Effector memory CD4-positive, alpha-beta T cell (primary cell): Measurements from ENCODE around the gene CDK17.

Source experiments
- DNase-seq, 3 donors: peaks; one replicate each; pipeline ENCODE4 v3.0.0-alpha.2; 2020
- H3K27ac ChIP-seq: 2 replicates; pipeline ENCODE4 v1.7.0; 2013; ENCODE audit warnings: mild to moderate bottlenecking, low read length, moderate library complexity; ENCODE audit not compliant: insufficient read depth, poor library complexity, severe bottlenecking
- H3K27me3 ChIP-seq: replicated peaks from 2 replicates; pipeline ENCODE4 v1.7.0; 2013; ENCODE audit warnings: mild to moderate bottlenecking, low read length; ENCODE audit not compliant: insufficient read depth, control insufficient read depth, poor library complexity, severe bottlenecking
- H3K36me3 ChIP-seq: 2 replicates; pipeline ENCODE4 v1.7.0; 2013; ENCODE audit warnings: mild to moderate bottlenecking, low read length, moderate library complexity; ENCODE audit not compliant: control insufficient read depth, insufficient read depth
- H3K4me1 ChIP-seq: 2 replicates; pipeline ENCODE4 v1.7.0; 2013; ENCODE audit warnings: low read length, mild to moderate bottlenecking; ENCODE audit not compliant: control insufficient read depth, insufficient read depth, poor library complexity, severe bottlenecking
- H3K4me3 ChIP-seq: 2 replicates; pipeline ENCODE4 v1.7.0; 2013; ENCODE audit warnings: low read length, low read depth, mild to moderate bottlenecking; ENCODE audit not compliant: insufficient read depth, poor library complexity, severe bottlenecking
- H3K9me3 ChIP-seq: 2 replicates; pipeline ENCODE4 v1.7.0; 2013; ENCODE audit warnings: mild to moderate bottlenecking, low read length, moderate library complexity; ENCODE audit not compliant: control insufficient read depth

CDK17 gene

GRCh38 chr12:96261557-96261956 lies 138.7 kb downstream of the CDK17 start:
- H3K9me3 ChIP-seq: no peaks in the 10 kb centered on the region
- H3K4me1 ChIP-seq: no peaks in the 10 kb centered on the region
- no peak overlapping the region for H3K4me3 ChIP-seq
- H3K27ac ChIP-seq: no peak overlapping the region
- H3K27me3 ChIP-seq: no peaks in the 10 kb centered on the region
- peaks cover 33% of the 10 kb centered on the region for H3K36me3 ChIP-seq
- DNase-seq: no peak

DNA sequence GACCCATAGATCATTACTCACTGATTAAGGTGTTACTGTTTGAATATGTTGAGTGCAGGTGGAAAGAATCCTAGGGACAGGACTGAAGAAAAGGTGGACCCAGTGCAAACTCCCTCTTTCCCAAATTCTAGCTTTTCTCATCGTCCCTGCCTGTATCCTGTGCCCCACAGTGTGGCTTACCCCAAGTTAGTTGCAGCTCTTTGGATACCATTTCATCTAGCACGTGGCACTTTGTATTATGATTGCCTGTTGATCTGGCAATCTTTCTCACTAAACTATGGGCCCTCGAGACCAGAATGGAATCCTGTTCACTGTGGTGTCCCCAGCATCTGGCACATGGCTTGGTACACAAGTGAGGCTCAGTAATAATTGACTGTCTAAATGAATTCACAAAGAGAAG lies 139.6 kb downstream of the CDK17 start:
- no peaks in the 10 kb centered on the region for H3K4me1 ChIP-seq
- H3K4me3 ChIP-seq: no peak overlapping the region
- peaks cover 33% of the 10 kb centered on the region for H3K36me3 ChIP-seq
- no peak overlapping the region for H3K27ac ChIP-seq
- H3K9me3 ChIP-seq: no peaks in the 10 kb centered on the region
- DNase-seq: no peak
- H3K27me3 ChIP-seq: no peaks in the 10 kb centered on the region

GRCh38 chr12:96260231-96260630 lies 140.0 kb downstream of the CDK17 start:
- Histone ChIP-seq H3K9me3 (no peaks in the 10 kb centered on the region), H3K27ac (no peak overlapping the region), H3K4me1 (no peaks in the 10 kb centered on the region), H3K27me3 (no peaks in the 10 kb centered on the region), H3K4me3 (no peak overlapping the region), H3K36me3 (peaks cover 35% of the 10 kb centered on the region)
- no peak for DNase-seq

DNA sequence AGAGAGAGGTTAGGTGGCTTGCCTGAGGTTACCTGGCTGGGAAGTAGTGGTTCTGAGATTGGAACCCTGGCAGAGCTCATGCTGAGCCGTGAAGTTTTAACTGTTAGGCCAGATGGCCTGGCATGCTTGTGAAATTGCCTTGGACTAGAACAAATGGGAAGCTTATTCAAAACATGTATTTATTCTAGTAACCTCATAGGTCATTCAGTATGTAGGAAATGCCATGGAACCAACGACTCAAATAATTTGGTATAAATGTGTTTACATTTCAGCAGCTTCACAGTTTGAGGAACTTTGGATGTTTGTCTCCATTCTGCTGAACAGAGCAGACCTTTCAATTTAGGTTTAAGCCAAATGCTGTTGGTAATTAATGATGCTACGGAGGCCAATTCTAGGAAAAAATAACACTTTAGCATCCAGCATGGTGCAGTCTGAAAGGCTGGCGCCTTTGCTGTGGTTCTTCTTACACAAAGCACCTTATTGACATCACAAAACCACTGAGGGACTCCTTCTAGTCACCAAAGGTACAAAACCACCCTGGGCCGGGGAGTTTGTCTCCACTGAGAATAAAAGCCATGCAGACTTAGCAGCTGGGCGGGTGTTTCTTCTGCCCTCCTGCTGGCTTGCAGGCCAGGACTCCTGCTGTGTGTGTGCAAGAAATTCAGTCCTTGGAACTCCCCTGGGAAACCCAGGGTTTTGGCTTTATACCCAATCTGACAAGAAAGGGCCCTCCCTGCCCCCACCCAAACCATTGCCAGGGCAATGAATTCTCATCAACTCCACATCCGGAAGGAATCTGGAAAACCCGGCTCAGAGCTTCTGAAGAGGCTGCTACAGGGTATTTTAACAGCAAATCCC lies 141.9 kb downstream of the CDK17 start:
- Histone ChIP-seq H3K27me3 (no peaks in the 10 kb centered on the region), H3K4me1 (peaks cover 4% of the 10 kb centered on the region), H3K9me3 (no peaks in the 10 kb centered on the region), H3K36me3 (peaks cover 37% of the 10 kb centered on the region), H3K27ac (no peak overlapping the region), H3K4me3 (no peak overlapping the region)
- no peak for DNase-seq

DNA sequence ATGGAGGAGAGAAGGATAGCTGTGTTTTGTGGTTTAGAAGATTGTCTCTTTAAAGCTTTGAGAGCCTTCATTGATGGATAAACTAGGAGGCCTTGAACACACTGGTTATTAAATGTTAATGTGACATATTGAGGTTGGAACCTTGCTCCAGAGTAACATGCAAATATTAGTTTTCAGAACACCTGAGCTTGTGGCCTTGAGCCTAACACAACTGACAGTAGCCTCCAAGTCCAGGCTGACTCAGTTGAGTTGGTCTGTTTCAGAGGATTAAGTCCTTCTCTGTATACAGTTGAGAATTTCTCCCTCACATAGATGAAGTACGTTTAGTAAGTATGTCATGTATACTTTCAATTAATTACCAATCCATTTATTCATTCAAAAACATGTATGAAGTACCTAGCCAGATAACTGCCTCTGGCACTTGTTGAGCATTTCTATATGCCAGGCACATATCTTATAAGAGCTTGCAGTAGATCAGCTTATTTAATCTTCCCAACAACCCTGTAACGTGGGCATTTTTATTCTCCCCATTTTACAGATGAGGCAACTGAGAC lies 142.6 kb downstream of the CDK17 start:
- Histone ChIP-seq H3K9me3 (no peaks in the 10 kb centered on the region), H3K27ac (no peak overlapping the region), H3K4me3 (no peak overlapping the region), H3K4me1 (peaks cover 4% of the 10 kb centered on the region), H3K27me3 (no peaks in the 10 kb centered on the region), H3K36me3 (peaks cover 35% of the 10 kb centered on the region)
- no peak for DNase-seq

DNA sequence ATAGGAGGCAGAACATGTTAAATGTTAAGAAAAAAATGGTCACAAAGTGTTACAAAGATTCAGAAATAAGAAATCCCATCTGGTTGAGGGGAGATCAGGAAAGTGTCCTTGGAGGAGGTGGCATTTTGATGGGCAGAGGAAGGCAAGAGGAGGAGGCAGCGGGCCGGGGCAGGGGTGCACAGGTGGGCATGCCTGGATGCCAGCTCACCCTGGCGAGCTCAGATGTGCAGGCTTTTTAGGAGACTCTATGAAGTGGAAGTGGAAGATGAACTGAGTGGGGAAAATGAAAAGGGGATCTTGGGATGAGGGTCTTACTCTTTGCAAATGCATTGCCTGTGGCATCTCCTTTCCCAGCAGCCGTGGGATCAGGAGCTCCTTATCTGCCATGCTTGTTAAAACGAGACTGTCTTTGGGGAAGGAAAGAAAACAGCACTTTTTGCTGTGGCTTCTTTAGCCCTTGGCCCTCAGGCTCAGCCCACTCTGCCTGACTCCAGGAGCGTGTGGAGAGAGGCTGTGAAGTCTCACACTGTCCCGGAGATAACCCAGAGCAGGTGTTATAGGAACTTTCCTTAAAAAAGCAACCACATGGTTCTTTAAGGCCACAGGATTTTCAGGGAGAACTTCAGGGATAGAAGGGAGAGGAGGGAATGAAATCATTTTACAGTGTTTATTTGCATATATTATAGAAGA lies 143.4 kb downstream of the CDK17 start:
- no peak overlapping the region for H3K4me3 ChIP-seq
- no peak for DNase-seq
- H3K27me3 ChIP-seq: no peaks in the 10 kb centered on the region
- peaks cover 4% of the 10 kb centered on the region for H3K4me1 ChIP-seq
- no peaks in the 10 kb centered on the region for H3K9me3 ChIP-seq
- peaks cover 34% of the 10 kb centered on the region for H3K36me3 ChIP-seq
- H3K27ac ChIP-seq: no peak overlapping the region

GRCh38 chr12:96255077-96255476 lies 145.2 kb downstream of the CDK17 start:
- DNase-seq: no peak
- Histone ChIP-seq H3K27me3 (no peaks in the 10 kb centered on the region), H3K4me3 (no peak overlapping the region), H3K9me3 (no peaks in the 10 kb centered on the region), H3K4me1 (peaks cover 4% of the 10 kb centered on the region), H3K27ac (no peak overlapping the region), H3K36me3 (peaks cover 38% of the 10 kb centered on the region)

DNA sequence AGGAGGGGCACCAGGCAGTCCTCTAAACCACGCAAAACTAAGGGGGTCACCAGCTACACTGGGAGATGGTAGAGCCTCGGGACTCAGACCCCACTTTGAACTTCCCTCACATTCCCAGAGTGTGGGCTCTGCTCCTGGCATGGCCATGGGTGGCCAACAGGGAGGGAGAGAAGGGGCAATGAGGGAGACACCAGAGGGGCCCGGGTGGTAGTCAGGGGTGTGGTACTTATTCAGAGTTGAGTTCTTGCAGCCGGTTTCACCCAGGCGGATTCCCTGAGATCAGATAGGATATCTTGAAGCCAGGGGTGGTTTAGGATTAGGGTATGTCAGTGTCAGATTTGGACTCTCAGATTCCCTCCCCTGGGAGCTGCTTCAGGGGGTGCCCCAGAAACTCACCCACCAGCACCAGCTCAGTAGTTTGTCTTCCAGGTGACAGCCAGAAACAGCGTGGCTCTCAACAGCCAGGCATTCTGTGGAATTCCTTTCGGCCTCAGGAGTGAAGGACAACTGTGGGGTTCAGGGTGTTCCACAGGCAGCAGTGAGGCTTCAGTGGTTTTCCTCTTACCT lies 150.0 kb downstream of the CDK17 start:
- DNase-seq: no peak
- H3K27ac ChIP-seq: peak overlapping the region; percentile 14
- H3K36me3 ChIP-seq: peaks cover 66% of the 10 kb centered on the region
- no peak overlapping the region for H3K4me3 ChIP-seq
- no peaks in the 10 kb centered on the region for H3K27me3 ChIP-seq
- H3K9me3 ChIP-seq: no peaks in the 10 kb centered on the region
- peaks cover 11% of the 10 kb centered on the region for H3K4me1 ChIP-seq

DNA sequence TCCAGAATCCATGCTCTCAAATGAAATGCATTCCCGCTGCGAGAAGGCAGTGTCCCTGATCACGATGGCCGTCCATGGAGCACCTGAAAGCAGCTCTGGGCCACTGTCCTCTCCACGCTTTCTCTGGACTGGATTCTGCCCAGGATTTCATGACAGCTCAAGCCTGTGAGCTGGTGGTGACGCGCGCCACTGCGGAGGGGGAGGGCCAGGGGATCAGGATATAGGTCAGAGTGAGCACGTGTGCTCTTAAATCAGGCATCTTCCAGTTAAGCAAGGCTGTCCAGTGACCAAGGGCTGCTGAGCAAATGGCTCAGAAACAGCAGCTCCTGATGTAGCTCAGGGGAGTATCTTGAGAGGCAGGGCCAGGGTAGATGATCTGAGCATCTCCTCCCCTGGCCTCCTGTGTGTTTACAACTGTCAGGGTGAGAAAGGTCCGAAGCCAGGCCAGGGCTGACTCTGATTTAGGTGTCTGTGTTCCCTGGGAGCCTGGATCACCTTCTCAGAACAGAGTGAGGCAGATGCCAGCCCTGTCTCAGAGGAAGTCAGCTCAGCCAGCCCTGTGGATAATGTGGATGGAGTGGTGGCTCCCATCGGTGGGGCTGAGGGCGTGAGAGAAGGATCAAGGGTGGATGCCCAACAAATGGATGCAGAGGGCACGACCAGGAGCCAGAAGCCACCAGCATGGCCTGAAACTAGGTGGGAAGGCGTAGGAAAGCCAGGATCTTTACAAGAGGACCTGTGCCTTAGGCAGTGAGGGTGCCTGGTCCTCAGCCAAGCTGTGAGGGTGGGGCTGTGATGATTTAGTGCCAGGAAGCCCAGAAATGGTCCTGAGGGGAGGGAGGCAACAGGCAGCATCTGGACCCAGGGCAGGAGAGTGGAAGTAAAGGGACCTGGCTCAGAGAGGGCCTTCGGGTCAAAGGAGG lies 150.8 kb downstream of the CDK17 start:
- no peak overlapping the region for H3K4me3 ChIP-seq
- peaks cover 65% of the 10 kb centered on the region for H3K36me3 ChIP-seq
- H3K27ac ChIP-seq: peak overlapping the region; percentile 14
- peaks cover 11% of the 10 kb centered on the region for H3K4me1 ChIP-seq
- no peaks in the 10 kb centered on the region for H3K27me3 ChIP-seq
- H3K9me3 ChIP-seq: no peaks in the 10 kb centered on the region
- DNase-seq: no peak
